Stimulated activated CD4-positive, alpha-beta T cell treated with anti-CD3 and anti-CD28 coated beads, Interleukin-1b, Interleukin-23, amount 100 ng/mL, for 48 hours (primary cell): Measurements from ENCODE around the gene NIM1K.

Experiments
- DNase-seq: peaks from one replicate; pipeline ENCODE4 v3.0.0-alpha.2; 2020

The NIM1K gene

DNA sequence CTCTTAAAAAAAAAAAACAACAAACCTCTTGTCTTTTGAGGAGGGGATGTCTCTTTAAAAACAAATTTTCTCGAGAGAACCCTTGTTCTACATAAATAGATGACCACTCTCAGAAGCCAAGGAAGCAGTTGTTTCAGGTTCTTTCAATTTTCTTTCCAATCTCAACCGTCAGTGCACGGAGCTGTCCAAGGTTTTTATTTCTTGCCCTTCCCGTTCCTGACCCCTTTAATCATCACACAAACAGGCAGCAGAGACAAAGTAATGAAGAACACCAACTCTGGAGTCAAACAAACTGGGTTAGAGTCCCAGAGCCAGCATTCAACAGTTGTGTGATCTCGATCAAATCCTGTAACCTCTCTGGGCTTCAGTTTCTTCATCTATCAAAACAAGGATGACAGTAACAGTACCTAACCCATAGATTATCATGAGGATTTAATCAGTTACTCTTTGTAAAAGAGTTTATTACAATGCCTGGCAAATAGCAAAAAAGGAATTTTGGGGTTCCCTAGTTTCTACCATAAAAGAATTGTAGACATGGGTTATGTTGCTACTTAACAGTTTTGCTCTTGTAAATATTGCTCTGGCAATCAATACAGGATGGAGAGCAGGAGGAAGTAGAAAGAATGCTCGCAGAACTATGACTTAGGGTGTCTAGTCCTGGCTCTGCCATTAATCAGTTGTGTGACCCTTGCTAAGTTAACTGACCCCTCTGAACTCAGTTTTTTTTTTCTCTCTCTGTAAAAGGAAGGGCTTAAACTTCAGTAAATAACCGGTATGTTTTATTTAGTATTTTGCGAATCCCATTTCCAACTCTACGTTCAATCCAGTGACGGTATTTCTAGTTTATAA lies 1.0 kb upstream of the NIM1K start:
- no peak for DNase-seq

DNA sequence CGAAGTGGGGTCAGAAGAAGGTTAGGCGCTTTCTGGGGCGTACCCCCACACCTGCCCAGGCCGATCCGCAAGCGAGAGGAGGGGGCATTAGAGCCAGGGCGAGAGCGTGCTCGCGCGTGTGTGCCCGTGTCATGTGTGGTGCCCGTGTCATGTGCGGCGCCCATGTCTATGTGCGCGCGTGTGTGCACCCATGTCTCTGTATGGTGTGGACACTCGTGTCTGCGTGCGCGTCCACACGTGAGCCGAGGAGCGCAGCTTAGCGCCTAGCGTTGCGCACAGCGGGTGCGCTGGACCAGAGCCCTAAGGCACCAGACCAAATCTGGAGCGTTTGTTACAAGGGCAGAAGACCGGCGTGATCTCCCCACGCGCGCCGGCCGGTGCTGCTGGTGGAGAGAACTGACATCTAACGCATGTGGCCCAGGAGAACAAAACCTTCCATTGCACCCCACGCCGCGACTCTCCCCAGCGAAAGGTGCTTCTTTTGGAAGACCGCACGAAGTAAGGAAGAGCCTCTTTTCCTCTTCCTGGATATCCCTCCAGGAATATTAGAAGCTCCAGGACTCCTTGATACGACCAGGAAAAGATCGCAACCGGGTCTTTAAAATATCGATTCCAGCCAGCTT lies 644 bp downstream of the NIM1K start:
- peak; percentile 20 for DNase-seq

DNA sequence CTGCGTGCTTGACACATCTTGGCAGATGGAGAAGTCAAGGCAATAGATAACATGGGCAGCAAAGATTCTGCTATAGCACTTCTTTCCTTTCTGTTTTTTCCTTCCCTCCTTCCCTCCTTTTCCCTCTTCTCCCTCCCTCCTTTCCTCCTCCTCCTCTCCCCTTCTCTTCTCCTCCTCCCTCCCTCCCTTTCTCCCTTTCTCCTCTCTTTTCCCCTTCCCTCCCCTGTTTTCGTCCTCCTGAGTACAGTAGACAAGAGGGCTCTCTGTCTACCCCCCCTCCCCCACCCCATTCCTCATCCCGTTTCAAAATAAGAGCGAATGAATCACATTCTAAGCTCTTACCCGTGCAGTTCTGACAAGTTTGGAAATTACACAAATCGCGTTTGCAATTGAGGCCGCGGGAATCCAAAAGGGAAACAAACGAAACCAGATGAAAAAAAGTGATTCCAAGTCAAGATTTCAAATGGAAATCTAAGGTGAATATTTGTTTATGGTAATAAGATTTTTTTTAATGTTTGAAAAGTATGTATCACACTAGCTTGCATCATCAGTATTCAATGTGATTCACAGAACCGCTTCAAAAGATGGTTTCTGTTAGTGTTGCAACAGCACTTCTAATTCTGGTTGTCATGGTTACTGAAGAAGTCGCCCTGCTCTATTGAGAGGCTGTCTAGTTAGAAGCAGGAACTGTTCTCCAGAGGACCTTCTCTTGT lies 1.3 kb downstream of the NIM1K start:
- peak; percentile 42 for DNase-seq

DNA sequence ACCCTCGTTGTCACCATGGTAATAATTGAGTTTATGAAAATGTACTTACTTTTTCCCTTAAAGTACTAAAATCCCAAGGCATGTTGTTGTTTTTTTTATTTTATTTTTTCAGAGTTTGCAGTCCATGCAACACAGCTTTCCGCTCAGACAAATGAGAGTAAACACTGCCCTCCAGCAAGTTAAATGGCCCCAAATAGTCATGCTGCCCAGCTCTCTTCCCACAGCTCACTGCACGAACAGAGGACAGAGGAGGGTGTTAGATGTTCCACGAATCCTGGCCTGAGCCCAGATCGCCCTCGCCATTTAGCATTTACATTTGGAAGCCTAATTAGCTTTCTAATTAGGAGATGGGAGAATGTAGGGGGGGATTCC lies 1.9 kb downstream of the NIM1K start:
- no peak for DNase-seq

DNA sequence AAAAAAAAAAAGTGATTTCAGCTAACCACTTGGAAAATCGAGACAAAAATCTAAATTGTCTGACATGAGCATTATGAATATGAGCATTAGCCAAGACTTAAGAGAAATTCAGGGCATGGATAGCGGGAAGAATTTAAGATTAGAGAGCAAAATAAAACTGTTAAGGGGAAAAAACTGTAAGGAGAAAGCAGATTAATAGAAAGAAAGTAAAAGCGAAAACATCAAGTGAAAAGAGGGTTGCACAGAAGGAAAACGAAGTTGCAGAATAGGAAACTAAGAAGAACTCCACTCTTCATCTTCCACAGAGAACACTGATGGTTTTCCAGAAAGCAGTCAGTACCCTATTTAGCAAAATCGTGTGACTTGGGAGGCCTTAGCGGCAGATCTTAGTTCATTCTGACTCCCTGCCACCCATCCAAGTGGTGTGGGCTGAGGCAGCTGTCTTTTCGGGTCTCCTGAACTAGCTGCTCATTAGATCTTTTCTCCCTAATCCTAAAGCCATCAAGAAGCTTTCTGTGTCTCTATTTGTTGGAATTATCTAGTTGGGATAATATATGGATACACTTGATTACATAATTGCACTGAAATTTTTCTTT lies 3.7 kb downstream of the NIM1K start:
- no peak for DNase-seq

DNA sequence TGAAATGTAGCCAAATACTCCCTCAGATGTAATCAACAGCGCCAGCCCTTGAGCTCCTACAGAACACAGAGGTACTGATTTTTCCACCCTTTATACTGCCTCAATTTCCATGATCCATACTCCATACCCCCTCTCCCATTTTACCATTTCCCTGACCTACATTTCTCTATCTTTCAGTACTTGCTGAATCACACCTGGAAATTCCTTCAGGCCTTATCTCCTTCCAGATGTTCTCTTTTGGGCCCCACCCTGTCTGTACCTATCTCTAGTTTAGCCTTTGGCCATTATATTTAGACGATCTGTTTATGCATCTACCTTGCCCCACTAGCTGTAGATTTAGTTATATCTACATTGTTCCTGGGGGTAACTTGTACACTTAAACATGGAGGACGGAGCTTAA lies 5.5 kb downstream of the NIM1K start:
- DNase-seq: no peak

DNA sequence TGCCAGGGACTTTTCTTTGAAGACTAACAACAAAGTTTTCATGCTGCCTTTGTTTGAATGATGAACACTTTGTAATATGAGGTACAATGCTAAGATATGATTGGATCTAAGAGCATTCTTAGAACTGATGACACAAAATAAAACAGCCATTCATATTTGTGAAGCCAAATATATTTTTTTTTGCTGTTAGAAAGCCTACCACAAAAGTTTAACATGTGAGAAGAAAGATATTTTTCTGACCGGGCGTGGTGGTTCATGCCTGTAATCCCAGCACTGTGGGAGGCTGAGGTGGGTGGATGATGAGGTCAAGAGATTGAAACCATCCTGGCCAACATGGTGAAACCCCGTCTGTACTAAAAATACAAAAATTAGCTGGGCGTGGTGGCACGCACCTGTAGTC lies 9.4 kb downstream of the NIM1K start:
- DNase-seq: peak; percentile 4

DNA sequence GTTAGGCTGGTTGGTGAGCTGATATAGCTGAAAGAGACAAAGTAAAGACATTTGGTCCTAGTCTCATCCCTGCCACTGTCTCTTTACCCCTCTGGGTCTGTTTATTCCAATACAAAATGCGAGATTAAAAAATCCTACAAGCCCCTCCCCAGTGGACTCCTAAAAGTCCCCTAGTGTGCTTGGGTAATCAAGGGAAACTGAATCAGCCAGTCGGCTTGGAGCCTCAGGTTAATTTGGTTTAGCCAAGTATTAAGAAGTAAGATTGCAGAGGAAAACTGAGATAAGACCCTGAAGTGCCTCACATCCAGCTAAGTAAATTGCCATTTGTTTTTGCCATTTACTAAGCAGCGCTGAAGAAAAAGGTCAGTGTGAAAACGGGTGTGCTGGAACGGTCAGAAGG lies 10.4 kb downstream of the NIM1K start:
- no peak for DNase-seq

DNA sequence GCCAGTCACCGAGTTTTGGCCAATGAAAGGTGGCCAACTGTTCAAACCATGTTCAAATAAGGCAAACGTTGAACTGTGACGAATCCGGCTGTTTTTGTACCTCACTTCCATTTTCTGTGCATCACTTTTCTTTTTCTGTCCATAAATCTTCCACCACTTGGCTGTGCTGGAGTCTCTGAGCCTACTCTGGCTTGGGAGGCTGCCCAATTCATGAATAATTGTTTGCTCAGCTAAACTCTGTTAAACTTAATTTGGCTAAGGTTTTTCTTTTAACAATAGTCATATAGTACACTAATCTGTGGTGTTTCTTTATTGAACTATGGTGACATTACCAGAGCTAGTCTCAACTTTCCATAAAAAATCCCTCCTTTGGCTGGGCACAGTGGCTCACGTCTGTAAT lies 11.3 kb downstream of the NIM1K start:
- DNase-seq: no peak

DNA sequence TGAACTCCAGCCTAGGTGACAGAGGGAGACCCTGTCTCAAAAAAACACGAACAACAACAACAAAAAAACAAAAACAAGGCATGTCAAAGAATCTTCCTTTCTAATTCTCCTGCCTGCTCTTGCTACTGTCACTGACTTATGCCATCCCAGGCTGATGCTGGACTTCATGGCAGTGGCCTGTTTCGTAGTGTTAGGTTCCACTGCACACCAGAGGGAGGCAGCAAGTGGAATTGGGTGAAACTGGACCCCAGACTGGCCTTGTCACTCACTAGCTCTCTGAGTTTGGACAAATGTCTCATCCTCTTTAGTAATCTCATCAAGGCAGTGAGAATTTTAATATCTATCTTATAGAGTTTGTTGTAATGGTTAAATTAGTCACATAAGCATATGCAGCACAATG lies 12.9 kb downstream of the NIM1K start:
- DNase-seq: no peak

DNA sequence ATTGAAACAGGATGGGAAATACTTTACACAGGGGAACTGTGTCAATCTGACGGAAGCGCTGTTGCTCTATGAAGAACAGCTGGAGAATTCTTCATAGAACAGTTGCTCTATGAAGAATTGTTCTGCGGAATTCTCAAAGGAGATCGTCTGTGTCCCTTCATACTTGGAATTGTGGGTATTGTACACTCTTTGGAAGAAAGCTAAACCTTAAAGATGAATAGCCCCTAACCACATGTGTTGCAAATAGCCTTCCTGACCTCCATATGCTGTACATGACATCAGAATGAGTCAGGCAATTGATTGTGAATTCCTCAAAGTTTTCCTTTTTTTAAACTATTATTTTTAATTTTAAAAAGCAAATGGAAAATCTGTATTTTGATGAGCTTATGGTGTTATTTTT lies 15.6 kb downstream of the NIM1K start:
- no peak for DNase-seq

DNA sequence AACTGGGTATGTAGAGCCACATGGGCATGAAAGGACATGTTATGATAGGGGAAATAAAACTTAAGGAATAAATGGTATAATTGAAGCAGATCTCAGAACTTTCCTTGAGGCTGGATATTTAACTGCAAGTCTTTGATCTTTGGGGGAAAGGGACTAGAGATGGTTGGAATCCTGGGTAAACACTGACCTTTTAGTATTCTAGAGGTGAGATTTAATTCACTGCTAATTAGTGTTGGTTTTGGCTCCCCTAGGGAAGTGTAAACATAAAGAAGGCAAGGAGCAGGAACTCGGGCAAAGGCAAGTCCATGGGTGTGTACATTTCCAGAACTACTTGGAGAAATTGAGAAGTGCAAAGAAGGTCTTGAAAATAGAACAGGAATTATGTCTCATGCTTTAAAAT lies 16.6 kb downstream of the NIM1K start:
- no peak for DNase-seq

DNA sequence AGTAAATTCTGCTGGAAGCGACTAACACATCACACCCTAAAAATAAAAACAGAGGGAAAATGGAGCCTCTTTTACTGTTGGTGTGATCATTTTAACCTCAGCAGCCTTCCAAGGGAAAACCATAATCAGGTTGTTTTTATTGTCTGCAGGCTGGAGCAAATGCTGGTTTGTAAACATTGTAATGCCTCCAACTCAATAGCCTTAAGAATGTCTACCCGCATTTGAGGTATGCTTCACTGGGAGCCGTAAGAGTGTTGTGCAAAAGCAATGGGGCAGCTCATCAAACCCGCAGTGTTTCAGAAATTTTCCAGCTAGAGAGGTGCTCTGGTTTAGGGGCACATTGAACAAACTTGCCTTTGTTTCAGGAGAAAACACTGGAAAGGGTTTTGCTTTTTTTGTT lies 17.0 kb downstream of the NIM1K start:
- DNase-seq: no peak

DNA sequence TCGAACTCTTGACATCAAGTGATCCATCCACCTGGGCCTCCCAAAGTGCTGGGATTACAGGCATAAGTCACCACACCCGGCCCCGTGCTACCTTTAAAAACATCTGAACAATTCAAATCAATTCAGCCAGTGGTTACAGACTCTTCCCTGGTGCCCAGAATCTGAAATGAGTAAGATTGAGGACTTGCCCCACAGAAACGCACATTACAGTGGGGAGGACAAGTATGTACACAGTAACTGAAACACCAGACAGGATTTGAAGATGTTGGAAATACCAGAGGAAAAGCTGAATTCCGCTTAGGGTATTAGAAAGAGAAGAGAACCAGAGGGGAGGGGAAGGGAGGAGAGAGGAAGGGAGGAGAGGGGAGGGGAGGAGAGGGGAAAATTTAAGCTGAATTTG lies 17.8 kb downstream of the NIM1K start:
- no peak for DNase-seq

DNA sequence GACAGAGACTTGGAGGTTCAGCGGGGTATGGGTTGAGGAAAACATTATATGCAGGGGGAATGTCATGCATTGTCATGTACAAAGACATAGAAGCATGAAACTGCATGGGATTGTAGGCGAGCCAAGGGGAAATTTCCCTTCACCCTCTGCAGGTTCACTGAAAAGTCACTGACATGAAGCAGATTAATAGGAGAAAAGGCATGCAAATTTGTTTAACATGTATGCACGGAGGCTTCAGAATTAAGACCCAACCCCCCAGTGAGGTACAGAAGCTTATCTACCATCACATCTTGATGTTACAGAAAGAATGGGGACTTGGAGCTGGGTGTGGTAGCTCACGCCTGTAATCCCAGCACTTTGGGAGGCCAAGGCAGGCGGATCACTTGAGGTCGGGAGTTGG lies 18.5 kb downstream of the NIM1K start:
- DNase-seq: no peak

DNA sequence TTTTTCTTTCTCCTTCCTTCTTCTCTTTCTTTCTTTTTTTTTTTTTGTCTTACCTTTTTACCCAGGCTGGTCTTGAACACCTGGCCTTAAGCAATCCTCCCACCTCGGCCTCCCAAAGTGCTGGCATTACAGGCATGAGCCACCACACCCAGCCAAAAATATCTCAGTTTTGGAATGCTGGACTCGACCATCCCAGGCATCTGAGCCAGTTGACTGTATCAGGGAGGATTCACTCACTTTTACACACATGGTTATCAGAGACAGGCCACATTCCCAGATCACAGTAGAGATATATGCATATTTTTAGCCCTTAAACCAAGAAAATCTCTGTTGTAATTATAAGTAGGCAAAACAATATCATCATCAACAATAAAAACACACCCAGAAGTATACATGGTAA lies 21.9 kb downstream of the NIM1K start:
- DNase-seq: no peak

DNA sequence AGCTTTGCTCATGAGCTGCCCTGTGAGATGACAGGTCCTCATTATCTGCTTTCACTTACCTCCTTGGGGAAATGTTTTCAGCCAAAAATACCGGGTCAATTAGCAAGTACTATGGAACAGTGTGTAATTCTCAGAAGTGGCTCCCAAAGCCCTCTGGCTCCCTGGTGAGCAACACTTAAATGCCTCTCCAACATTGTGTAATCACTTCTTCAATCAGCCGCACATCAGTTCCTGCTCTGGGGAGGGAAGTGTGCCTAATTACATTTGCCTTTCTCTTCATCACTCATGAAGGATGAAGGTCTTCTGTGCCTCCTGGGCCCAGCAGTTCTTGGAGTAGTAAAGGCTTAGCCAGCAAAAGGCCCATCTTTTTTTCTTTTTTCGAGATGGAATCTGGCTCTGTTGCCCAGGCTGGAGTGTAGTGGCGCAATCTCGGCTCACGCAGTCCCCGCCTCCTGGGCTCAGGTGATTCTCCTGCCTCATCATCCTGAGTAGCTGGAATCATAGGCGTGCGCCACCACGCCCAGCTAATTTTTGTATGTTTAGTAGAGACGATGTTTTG lies 23.1 kb downstream of the NIM1K start:
- DNase-seq: no peak

DNA sequence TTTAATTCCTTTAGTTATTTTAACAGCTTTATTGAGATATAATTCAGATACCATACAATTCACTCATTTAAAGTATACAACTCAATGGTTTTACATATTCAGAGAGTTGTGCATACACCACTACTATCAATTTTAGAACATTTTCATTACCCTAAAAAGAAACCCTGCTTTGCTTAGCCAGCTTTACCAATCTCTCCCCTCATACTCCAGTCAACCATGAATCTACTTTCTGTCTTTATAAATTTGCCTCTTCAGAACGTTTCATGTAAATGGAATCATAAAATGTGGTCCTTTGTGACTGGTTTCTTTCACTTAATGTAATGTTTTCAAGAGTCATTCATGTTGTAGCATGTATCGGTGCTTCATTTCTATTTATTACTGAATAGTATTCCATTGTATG lies 24.9 kb downstream of the NIM1K start:
- no peak for DNase-seq

DNA sequence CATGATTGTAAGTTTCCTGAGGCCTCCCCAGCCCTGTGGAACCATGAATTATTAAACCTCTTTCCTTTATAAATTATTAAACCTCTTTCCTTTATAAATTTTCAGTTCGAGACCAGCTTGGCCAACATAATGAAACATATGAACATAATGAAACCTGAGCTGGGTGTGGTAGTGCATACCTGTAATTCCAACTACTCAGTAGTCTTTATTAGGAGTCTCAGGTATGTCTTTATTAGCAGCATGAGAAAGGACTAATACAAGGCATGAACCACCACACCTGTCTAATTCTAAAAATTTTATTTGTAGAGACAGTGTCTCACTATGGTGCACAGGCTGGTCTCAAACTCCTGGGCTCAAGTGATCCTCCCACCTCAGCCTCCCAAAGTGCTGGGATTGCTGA lies 27.1 kb downstream of the NIM1K start:
- DNase-seq: no peak

DNA sequence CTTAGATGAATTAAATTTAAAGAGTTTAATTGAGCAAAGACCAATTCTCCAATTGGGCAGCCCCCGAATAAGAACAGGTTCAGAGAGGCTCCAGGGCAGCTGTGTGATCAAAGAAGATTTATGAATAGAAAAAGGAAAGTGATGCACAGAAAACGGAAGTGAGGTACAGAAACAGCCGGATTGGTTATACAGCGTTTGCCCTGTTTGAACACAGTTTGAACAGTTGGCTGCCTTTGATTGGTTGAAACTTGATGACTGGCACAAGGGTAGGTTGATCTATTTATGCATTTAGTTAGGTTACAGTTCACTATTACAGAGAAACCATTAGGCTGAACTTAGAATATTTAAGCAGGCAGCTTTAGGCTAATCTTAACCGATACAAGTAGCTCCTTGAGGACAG lies 29.5 kb downstream of the NIM1K start:
- DNase-seq: no peak

DNA sequence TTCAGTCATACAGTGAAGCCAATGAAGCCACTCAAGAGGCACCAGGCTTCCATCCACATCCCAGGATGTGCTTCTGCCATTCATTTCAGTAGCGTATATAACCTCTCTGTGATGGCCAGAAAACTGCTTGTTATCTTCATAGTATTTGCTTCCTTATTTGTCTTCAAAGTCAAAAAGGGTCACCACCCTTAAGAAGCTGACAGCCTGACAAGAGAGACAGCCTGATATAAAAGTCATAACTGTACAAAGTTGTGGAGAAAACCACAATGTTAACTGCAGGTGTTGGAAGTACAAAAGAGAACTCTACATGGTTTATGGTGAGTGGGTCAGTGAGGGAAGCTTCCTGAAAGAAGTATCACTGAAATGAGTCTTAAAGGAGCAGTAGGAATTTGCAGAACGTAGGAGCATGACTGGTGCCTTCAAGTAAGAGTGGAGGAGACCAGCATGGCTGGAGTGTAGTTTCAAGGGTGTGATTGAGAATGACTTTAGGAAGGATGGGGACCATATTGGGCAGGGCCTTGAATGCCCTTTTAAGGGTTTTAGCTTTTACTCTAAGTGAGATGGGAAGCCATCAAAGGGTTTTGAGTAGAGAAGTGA lies 33.7 kb downstream of the NIM1K start:
- DNase-seq: no peak

DNA sequence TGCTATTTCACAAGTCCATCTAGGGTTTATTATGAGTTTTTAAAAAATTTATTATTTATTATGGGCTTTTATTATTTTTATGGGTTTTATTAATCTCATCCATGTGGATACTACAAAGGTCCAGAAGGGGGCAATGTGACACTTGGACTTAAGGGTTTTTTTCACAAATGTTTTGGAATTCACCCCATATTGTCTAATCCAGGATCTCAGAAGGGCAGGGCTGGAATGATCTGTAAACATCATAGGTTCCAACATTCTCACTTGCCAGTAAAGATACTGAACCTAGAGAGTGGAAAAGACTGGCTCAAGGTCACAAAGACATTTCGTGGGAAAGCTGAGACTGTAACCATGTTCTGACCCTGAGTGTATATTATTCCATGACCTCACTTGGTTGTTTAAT lies 35.6 kb downstream of the NIM1K start:
- DNase-seq: no peak

DNA sequence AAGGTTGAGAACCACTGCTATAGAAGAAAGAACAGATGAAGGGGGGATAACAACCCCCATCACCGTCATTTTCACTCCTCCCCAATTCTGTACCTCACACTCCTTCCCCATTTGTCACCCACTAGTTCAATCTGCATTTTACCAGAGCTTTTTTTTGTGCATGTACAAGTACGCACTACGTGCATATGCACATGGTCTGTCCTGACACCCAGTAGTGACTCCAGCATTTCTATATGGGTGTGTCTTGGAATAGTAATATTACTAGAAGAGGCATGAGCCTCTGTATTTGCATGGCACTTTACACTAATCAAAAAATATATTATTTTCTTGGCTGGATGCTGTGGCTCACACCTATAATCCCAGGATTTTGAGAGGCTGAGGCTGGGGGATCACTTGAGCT lies 38.7 kb downstream of the NIM1K start:
- DNase-seq: no peak
